KMS-11 (cell line): ENCODE data around the gene TMX1.

Experiments
- H2AFZ ChIP-seq: fragments of 200-600 bp; sonication (generic); 2 replicates; pipeline ENCODE4 v1.6.1; 2016; ENCODE audit warnings: antibody characterized with exemption, mixed run types, low read depth
- H3K27ac ChIP-seq: fragments of 200-600 bp; sonication (generic); 2 replicates; pipeline ENCODE4 v1.6.1; 2016; ENCODE audit warnings: mild to moderate bottlenecking, mixed run types
- H3K27me3 ChIP-seq: fragments of 200-600 bp; sonication (generic); 2 replicates; pipeline ENCODE4 v1.6.1; 2017; ENCODE audit warnings: mild to moderate bottlenecking, low read depth, mixed run types, moderate library complexity; ENCODE audit not compliant: insufficient read depth
- H3K36me3 ChIP-seq: fragments of 200-600 bp; sonication (generic); 2 replicates; pipeline ENCODE4 v1.6.1; 2017; ENCODE audit warnings: mild to moderate bottlenecking, mixed run types; ENCODE audit not compliant: insufficient read depth
- H3K4me1 ChIP-seq: fragments of 200-600 bp; sonication (generic); 2 replicates; pipeline ENCODE4 v1.6.1; 2016; ENCODE audit warnings: mild to moderate bottlenecking, low read depth, mixed run types; ENCODE audit not compliant: poor library complexity, severe bottlenecking
- H3K4me2 ChIP-seq: fragments of 200-600 bp; sonication (generic); 2 replicates; pipeline ENCODE4 v1.7.0; 2016; ENCODE audit warnings: mild to moderate bottlenecking, mixed run types
- H3K4me3 ChIP-seq: fragments of 200-600 bp; sonication (generic); IDR thresholded peaks from 2 replicates; pipeline ENCODE4 v1.6.1; 2017; ENCODE audit warnings: low read depth, low read length, mixed read lengths; ENCODE audit not compliant: insufficient read depth
- H3K79me2 ChIP-seq: fragments of 200-600 bp; sonication (generic); 2 replicates; pipeline ENCODE4 v1.6.1; 2016; ENCODE audit warnings: low read depth, mixed run types; ENCODE audit not compliant: insufficient read depth
- H3K9ac ChIP-seq: fragments of 200-600 bp; sonication (generic); 2 replicates; pipeline ENCODE4 v1.6.1; 2016; ENCODE audit warnings: mild to moderate bottlenecking, mixed run types
- H4K20me1 ChIP-seq: fragments of 200-600 bp; sonication (generic); 2 replicates; pipeline ENCODE4 v1.6.1; 2016; ENCODE audit warnings: mild to moderate bottlenecking, mixed run types; ENCODE audit not compliant: insufficient read depth
- TF ChIP-seq, protein P1 (sequence below): fragments of 200-600 bp; sonication (generic); conservative IDR thresholded peaks from 2 replicates; pipeline ENCODE4 v1.6.1; 2017; ENCODE audit warnings: low read depth, mild to moderate bottlenecking, antibody characterized with exemption, low read length, moderate library complexity, mixed read lengths

The TMX1 gene

DNA sequence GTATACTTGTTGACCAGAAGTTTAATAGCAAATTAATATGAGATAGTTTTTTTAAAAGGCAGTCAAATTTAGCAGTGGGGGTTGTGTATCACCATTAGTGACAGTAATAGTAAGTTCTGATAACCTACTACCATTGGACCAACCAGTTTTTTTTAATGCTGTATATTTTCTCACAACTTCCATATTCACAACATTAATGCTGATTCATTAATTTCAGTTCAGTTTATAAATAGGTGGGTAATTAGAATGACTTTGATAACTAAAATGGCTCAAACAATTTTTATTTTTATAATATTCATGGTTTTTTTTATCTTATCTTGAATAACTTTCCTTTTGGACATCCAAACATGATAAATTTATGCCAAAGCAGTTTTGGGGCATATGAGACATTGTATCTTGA lies 13.8 kb downstream of the TMX1 start:
- H3K36me3 ChIP-seq, result peaks cover 4% of the 10 kb centered on the region; the same call in 1 of the 2 replicates
- TF ChIP-seq, protein P1, sequence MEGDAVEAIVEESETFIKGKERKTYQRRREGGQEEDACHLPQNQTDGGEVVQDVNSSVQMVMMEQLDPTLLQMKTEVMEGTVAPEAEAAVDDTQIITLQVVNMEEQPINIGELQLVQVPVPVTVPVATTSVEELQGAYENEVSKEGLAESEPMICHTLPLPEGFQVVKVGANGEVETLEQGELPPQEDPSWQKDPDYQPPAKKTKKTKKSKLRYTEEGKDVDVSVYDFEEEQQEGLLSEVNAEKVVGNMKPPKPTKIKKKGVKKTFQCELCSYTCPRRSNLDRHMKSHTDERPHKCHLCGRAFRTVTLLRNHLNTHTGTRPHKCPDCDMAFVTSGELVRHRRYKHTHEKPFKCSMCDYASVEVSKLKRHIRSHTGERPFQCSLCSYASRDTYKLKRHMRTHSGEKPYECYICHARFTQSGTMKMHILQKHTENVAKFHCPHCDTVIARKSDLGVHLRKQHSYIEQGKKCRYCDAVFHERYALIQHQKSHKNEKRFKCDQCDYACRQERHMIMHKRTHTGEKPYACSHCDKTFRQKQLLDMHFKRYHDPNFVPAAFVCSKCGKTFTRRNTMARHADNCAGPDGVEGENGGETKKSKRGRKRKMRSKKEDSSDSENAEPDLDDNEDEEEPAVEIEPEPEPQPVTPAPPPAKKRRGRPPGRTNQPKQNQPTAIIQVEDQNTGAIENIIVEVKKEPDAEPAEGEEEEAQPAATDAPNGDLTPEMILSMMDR, result no peak
- H3K4me3 ChIP-seq, result no peak overlapping the region
- no peak overlapping the region for H3K4me2 ChIP-seq
- H3K27ac ChIP-seq, result no peak overlapping the region
- no peaks in the 10 kb centered on the region for H3K27me3 ChIP-seq
- H2AFZ ChIP-seq, result no peak overlapping the region
- H3K4me1 ChIP-seq, result no peaks in the 10 kb centered on the region
- H3K9ac ChIP-seq, result no peak overlapping the region
- no peaks in the 10 kb centered on the region for H4K20me1 ChIP-seq
- H3K79me2 ChIP-seq, result no peaks in the 10 kb centered on the region

DNA sequence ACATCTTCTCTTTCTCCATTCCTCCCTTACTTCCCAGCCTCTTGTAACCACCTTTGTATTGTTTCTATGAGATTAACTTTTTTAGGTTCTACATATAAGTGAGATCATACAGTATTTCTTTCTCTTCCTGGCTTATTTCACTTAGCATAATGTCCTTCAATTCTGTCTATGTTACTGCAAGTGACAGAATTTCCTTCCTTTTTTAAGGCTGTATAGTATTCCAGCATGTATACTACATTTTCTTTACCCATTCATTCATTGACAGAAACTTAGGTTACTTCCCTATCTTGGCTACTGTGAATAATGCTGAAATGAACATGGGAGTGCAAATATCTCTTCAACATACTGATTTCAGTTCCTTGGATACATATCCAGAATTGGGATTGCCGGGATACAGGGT lies 18.2 kb downstream of the TMX1 start:
- Histone ChIP-seq H3K36me3 (no peaks in the 10 kb centered on the region), H3K4me1 (no peaks in the 10 kb centered on the region), H3K9ac (no peak overlapping the region), H3K79me2 (no peaks in the 10 kb centered on the region), H3K4me2 (no peak overlapping the region), H3K27ac (no peak overlapping the region), H3K4me3 (no peak overlapping the region), H2AFZ (no peak overlapping the region), H4K20me1 (no peaks in the 10 kb centered on the region), H3K27me3 (no peaks in the 10 kb centered on the region)
- TF ChIP-seq, protein P1, result no peak

DNA sequence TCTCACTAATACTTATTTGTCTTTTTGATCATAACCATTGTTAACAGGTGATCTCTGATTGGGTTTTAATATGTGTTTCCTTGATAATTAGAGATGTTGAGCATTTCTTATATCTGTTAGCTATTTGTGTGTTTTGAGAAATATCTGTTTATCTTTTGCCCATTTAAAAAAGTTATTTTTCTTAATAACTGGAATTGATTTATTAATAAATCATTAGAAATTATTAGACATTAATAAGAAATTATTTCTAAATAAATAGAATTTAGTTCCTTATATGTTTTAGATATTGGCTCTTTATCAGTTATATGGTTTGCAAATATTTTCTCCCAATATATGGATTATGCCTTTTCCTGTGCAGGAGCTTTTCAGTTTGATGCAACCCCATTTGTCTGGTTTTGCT lies 18.7 kb downstream of the TMX1 start:
- Histone ChIP-seq H4K20me1 (no peaks in the 10 kb centered on the region), H3K27me3 (no peaks in the 10 kb centered on the region), H3K9ac (no peak overlapping the region), H3K36me3 (no peaks in the 10 kb centered on the region), H3K4me1 (no peaks in the 10 kb centered on the region), H3K4me2 (no peak overlapping the region), H2AFZ (no peak overlapping the region), H3K27ac (no peak overlapping the region), H3K79me2 (no peaks in the 10 kb centered on the region), H3K4me3 (no peak overlapping the region)
- TF ChIP-seq, protein P1, result no peak

DNA sequence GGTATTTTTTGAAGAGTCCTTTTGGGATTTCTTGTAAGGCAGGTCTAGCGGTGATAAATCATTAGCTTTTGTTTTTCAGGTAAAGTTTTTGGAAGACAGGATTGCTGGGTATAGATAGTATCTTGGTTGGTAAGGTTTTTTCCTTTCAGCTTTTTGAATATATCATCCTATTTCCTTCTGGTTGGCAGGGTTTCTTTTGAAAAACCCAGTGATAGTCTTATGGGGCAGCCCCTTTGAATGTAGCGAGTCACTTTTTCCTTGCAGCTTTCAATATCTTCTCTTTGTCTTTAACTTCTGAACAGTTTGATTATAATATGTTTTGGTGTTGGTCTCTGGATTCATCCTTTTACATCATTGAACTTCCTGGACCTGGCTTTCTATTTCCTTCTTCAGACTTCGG lies 20.2 kb downstream of the TMX1 start:
- Histone ChIP-seq H3K79me2 (no peaks in the 10 kb centered on the region), H3K4me2 (no peak overlapping the region), H3K36me3 (no peaks in the 10 kb centered on the region), H3K4me1 (no peaks in the 10 kb centered on the region), H2AFZ (no peak overlapping the region), H3K4me3 (no peak overlapping the region), H3K9ac (no peak overlapping the region), H3K27me3 (no peaks in the 10 kb centered on the region), H3K27ac (no peak overlapping the region), H4K20me1 (no peaks in the 10 kb centered on the region)
- TF ChIP-seq, protein P1, result no peak
